Cortex of kidney (tissue), 1 donor: ENCODE measurements around the gene GP1BA.
"Not testable (repeated sequence)": the region's sequence is repeated elsewhere in the genome, so short reads cannot be mapped to it uniquely, and the experiment has no call there.

ENCODE experiments used
- DNase-seq: peaks from one replicate; lab custom pipeline; 2025; lab: John Stamatoyannopoulos, UW

Gene GP1BA

GRCh38 chr17:4901648-4902344 is 30.3 kb upstream of the GP1BA start:
- DNase-seq = no peak

GRCh38 chr17:4902540-4902939 is 29.5 kb upstream of the GP1BA start:
- DNase-seq = no peak

- no peak for DNase-seq
These were observed 28.8 kb upstream of the GP1BA start, which contains the start of gene CHRNE for GRCh38 chr17:4903051-4903818. Gene CHRNE (minus strand): TSS chr17:4903098. CDS start chr17:4903063, 35 bp downstream.

GRCh38 chr17:4906642-4907041 is 25.4 kb upstream of the GP1BA start:
- not testable (repeated sequence) for DNase-seq

- no peak for DNase-seq
These were observed 23.8 kb upstream of the GP1BA start for GRCh38 chr17:4908301-4908700.

GRCh38 chr17:4908711-4909496 is 23.2 kb upstream of the GP1BA start:
- DNase-seq = no peak

GRCh38 chr17:4913994-4914393 is 18.1 kb upstream of the GP1BA start:
- no peak for DNase-seq

GRCh38 chr17:4914551-4914950 is 17.5 kb upstream of the GP1BA start:
- DNase-seq = not testable (repeated sequence)

- no peak for DNase-seq
These were observed 12.5 kb upstream of the GP1BA start for GRCh38 chr17:4919511-4920047.

- DNase-seq = no peak
These were observed 11.6 kb upstream of the GP1BA start for GRCh38 chr17:4920351-4921048.

GRCh38 chr17:4921320-4921719 is 10.8 kb upstream of the GP1BA start:
- DNase-seq = no peak

GRCh38 chr17:4926577-4927335 is 5.3 kb upstream of the GP1BA start:
- DNase-seq = not testable (repeated sequence)

- no peak for DNase-seq
These were observed 3.2 kb upstream of the GP1BA start for GRCh38 chr17:4928881-4929280.

- no peak for DNase-seq
These were observed 679 bp downstream of the GP1BA start for GRCh38 chr17:4932756-4933155.

- DNase-seq = no peak
These were observed 1.6 kb downstream of the GP1BA start for GRCh38 chr17:4933646-4934045.

- no peak for DNase-seq
These were observed 2.3 kb downstream of the GP1BA start for GRCh38 chr17:4934173-4934979.

GRCh38 chr17:4935650-4936049 is 3.6 kb downstream of the GP1BA start:
- DNase-seq = no peak

- DNase-seq = no peak
These were observed 4.4 kb downstream of the GP1BA start for GRCh38 chr17:4936436-4936835.

GRCh38 chr17:4937553-4937952 is 5.5 kb downstream of the GP1BA start:
- no peak for DNase-seq

- DNase-seq = no peak
These were observed 6.0 kb downstream of the GP1BA start for GRCh38 chr17:4938069-4938491.
